Panc1 (cell line): ENCODE measurements around the gene TAS2R9. TPM values are rescaled to one million over a fixed set of nuclear protein-coding genes. Genes with fewer than 3 reads are reported as not detected.

ENCODE experiments used
- ATAC-seq: fragments of 200-7000 bp; cut with Tn5 transposase; 2 replicates; pipeline ENCODE4 v1.9.1; 2020; ENCODE audit warnings: mild to moderate bottlenecking, moderate library complexity
- BruUV-seq: library from RNA; stranded (reverse); fragments of 400-500 nt; replicated peaks from 2 replicates; lab custom pipeline; 2021; lab: Mats Ljungman, UMichigan
- CTCF ChIA-PET: fragments of 300-600 bp; sonication (Branson Sonifier 250); formaldehyde crosslinking; loops from one replicate; lab custom pipeline; 2022; ENCODE audit warnings: antibody characterized with exemption; lab: Charles Lee
- POLR2A ChIA-PET: fragments of 300-600 bp; sonication (Branson Sonifier 250); formaldehyde crosslinking; loops from one replicate; lab custom pipeline; 2022; ENCODE audit warnings: antibody characterized with exemption; lab: Charles Lee
- DNase-seq: peaks from one replicate; pipeline ENCODE4 v3.0.0-alpha.2; 2010; ENCODE audit warnings: low read depth, low spot score
- H3K27ac ChIP-seq: 2 replicates; pipeline ENCODE4 v1.5.1; 2011; ENCODE audit warnings: mild to moderate bottlenecking, low read length, inconsistent platforms
- H3K27me3 ChIP-seq: fragments of 200-500 bp; sonication (Bioruptor generic); 2 replicates; pipeline ENCODE4 v1.6.0; 2014; ENCODE audit warnings: low read length, inconsistent platforms; ENCODE audit not compliant: control insufficient read depth, insufficient read depth
- H3K36me3 ChIP-seq: fragments of 200-500 bp; sonication (Bioruptor generic); 2 replicates; pipeline ENCODE4 v1.5.1; 2014; ENCODE audit warnings: inconsistent platforms, mild to moderate bottlenecking, low read length, moderate library complexity; ENCODE audit not compliant: control insufficient read depth, insufficient read depth
- H3K4me1 ChIP-seq: 2 replicates; pipeline ENCODE4 v1.5.1; 2011; ENCODE audit warnings: inconsistent platforms, mild to moderate bottlenecking, low read length, moderate library complexity; ENCODE audit not compliant: control insufficient read depth, insufficient read depth
- H3K4me3 ChIP-seq, 2 experiments: 2 replicates each; pipeline ENCODE4 v1.5.1; 2011 to 2012; ENCODE audit warnings: low read depth in 2 of 2, low read length in 2 of 2, mild to moderate bottlenecking in 2 of 2, inconsistent platforms in 1 of 2, moderate library complexity in 1 of 2
- H3K9me3 ChIP-seq: fragments of 200-500 bp; sonication (Bioruptor generic); 2 replicates; pipeline ENCODE4 v1.5.1; 2014; ENCODE audit warnings: low read depth, mild to moderate bottlenecking, inconsistent platforms, low read length, moderate library complexity; ENCODE audit not compliant: control insufficient read depth, insufficient read depth
- CTCF ChIP-seq: fragments of 450-650 bp; IDR thresholded peaks from 2 replicates; pipeline ENCODE4 v1.5.1; 2017; ENCODE audit warnings: mild to moderate bottlenecking
- POLR2AphosphoS5 ChIP-seq: IDR thresholded peaks from 2 replicates; pipeline ENCODE4 v1.6.1; 2012; ENCODE audit warnings: mild to moderate bottlenecking, low read depth, low read length, moderate library complexity
- SIN3A ChIP-seq: IDR thresholded peaks from 2 replicates; pipeline ENCODE4 v1.6.1; 2012; ENCODE audit warnings: low read depth, mild to moderate bottlenecking, low read length, moderate library complexity, borderline replicate concordance; ENCODE audit not compliant: insufficient read depth
- TCF7L2 ChIP-seq: IDR thresholded peaks from 2 replicates; pipeline ENCODE4 v1.6.1; 2011; ENCODE audit warnings: mild to moderate bottlenecking, low read depth, low read length, inconsistent platforms
- in situ Hi-C: cut with HindIII; loops from 2 replicates; pipeline ENCODE4 v1.10.0; 2016; ENCODE audit warnings: low sequenced_read_pairs, low pct_unique_long_range_greater_than_20kb
- intact Hi-C: fragments of 100-400 bp; cut with micrococcal nuclease; formaldehyde crosslinking; loops from one replicate; pipeline ENCODE4 v1.10.0; 2022; ENCODE audit not compliant: unreplicated experiment
- total RNA-seq: library from RNA; stranded (reverse); gene quantifications from one replicate; pipeline ENCODE4 v1.2.1, GENCODE V29; 2021; ENCODE audit not compliant: unreplicated experiment
- TF ChIP-seq, protein P1 (sequence below), 2 experiments: IDR thresholded peaks; 2 replicates each; pipeline ENCODE4 v1.6.1; 2011 to 2012; ENCODE audit warnings: low read depth in 2 of 2, control low read depth in 1 of 2, low read length in 1 of 2, mild to moderate bottlenecking in 1 of 2, moderate library complexity in 1 of 2; ENCODE audit not compliant: insufficient read depth in 1 of 2

Gene TAS2R9
- total RNA-seq, 1 experiment from 2014 or later, result not detected

- Histone ChIP-seq H3K36me3 (no peaks in the 10 kb centered on the region), H3K4me3 (no peak overlapping the region), H3K27ac (no peak overlapping the region), H3K9me3 (no peaks in the 10 kb centered on the region), H3K4me1 (no peaks in the 10 kb centered on the region), H3K27me3 (peaks cover 18% of the 10 kb centered on the region)
- CTCF ChIA-PET, result interaction anchor here (1.1 to 1.3 kb wide), 3 partner anchors 429 to 737 kb away, joined by 3 to 6 read pairs (median 6); no protein-coding TSS in a partner anchor
- in situ Hi-C loops, result no loop called here
- POLR2A ChIA-PET, result no interaction called here
- no peak for ATAC-seq
- peak; percentile 17 for DNase-seq
- intact Hi-C loops, result loop anchor here (2.0 to 5.0 kb wide), 2 partner anchors 426 to 716 kb away; no protein-coding TSS in a partner anchor
- no peak for TF ChIP-seq POLR2AphosphoS5
- no peak for TF ChIP-seq TCF7L2
- no peak for TF ChIP-seq SIN3A
- TF ChIP-seq CTCF, result peak; percentile 37; the same call in 1 of the 2 replicates
- BruUV-seq, result no TSS peak
These were observed 38.7 kb downstream of the TAS2R9 start for GRCh38 chr12:10771132-10771733.

- intact Hi-C loops (loop anchor here (10.0 kb wide), 1 partner anchor 145 kb away; the partner anchor contains the start of gene MAGOHB), in situ Hi-C loops (no loop called here)
- TF ChIP-seq, protein P1, sequence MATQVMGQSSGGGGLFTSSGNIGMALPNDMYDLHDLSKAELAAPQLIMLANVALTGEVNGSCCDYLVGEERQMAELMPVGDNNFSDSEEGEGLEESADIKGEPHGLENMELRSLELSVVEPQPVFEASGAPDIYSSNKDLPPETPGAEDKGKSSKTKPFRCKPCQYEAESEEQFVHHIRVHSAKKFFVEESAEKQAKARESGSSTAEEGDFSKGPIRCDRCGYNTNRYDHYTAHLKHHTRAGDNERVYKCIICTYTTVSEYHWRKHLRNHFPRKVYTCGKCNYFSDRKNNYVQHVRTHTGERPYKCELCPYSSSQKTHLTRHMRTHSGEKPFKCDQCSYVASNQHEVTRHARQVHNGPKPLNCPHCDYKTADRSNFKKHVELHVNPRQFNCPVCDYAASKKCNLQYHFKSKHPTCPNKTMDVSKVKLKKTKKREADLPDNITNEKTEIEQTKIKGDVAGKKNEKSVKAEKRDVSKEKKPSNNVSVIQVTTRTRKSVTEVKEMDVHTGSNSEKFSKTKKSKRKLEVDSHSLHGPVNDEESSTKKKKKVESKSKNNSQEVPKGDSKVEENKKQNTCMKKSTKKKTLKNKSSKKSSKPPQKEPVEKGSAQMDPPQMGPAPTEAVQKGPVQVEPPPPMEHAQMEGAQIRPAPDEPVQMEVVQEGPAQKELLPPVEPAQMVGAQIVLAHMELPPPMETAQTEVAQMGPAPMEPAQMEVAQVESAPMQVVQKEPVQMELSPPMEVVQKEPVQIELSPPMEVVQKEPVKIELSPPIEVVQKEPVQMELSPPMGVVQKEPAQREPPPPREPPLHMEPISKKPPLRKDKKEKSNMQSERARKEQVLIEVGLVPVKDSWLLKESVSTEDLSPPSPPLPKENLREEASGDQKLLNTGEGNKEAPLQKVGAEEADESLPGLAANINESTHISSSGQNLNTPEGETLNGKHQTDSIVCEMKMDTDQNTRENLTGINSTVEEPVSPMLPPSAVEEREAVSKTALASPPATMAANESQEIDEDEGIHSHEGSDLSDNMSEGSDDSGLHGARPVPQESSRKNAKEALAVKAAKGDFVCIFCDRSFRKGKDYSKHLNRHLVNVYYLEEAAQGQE (IDR thresholded peaks at IDR 0.05; ENCODE audit: insufficient read depth in 1 of 2, low read depth in 2 of 2, low read length in 1 of 2), result no peak
- no peak for TF ChIP-seq SIN3A
- TF ChIP-seq CTCF, result no peak
- TF ChIP-seq TCF7L2, result no peak
- no TSS peak for BruUV-seq
- ChIA-PET CTCF (no interaction called here), POLR2A (interaction anchor here (0.5 kb wide), 1 partner anchor 566 kb away, joined by 7 read pairs; no protein-coding TSS in a partner anchor)
- DNase-seq, result no peak
- Histone ChIP-seq H3K27ac (no peak overlapping the region), H3K27me3 (no peaks in the 10 kb centered on the region), H3K36me3 (no peaks in the 10 kb centered on the region; the same call in 1 of the 2 replicates), H3K9me3 (peaks cover 7% of the 10 kb centered on the region; the same call in 1 of the 2 replicates), H3K4me3 (no peak overlapping the region), H3K4me1 (no peaks in the 10 kb centered on the region)
- ATAC-seq, result no peak
These were observed 50.3 kb downstream of the TAS2R9 start for GRCh38 chr12:10759657-10760056.

Other genes starting within 250 kb of the TAS2R9 start
- gene MAGOHB, start 196.6 kb downstream of the TAS2R9 start, total RNA-seq, result 22.5 TPM
- gene STYK1, start 136.1 kb downstream of the TAS2R9 start, total RNA-seq, result 0.85 TPM
- 155 TPM for gene YBX3, start 86.8 kb downstream of the TAS2R9 start, total RNA-seq
- gene TAS2R7, start 7.5 kb downstream of the TAS2R9 start, total RNA-seq, result not detected
- not detected for gene TAS2R8, start 2.9 kb downstream of the TAS2R9 start, total RNA-seq
- 0.23 TPM for gene TAS2R10, start 16.2 kb upstream of the TAS2R9 start, total RNA-seq
- 1.1 TPM for gene PRR4, start 39.3 kb upstream of the TAS2R9 start, total RNA-seq
- gene PRH1, start 74.1 kb upstream of the TAS2R9 start, total RNA-seq, result 10.5 TPM
- 0.39 TPM for gene TAS2R13, start 99.4 kb upstream of the TAS2R9 start, total RNA-seq
- gene PRH2, start 119.1 kb upstream of the TAS2R9 start, total RNA-seq, result not detected
- 1.4 TPM for gene TAS2R14, start 129.1 kb upstream of the TAS2R9 start, total RNA-seq
- gene TAS2R50, start 176.7 kb upstream of the TAS2R9 start, total RNA-seq, result 0.18 TPM
- gene TAS2R20, start 188.1 kb upstream of the TAS2R9 start, total RNA-seq, result 0.95 TPM
- gene TAS2R19, start 212.5 kb upstream of the TAS2R9 start, total RNA-seq, result 1.1 TPM
- gene TAS2R31, start 221.2 kb upstream of the TAS2R9 start, total RNA-seq, result 1.3 TPM